Neural cell (in vitro differentiated cells): Measurements from ENCODE around the gene PTPRT.

Experiments used
- EZH2 ChIP-seq: fragments of 200-600, 300-800 bp; shearing (Covaris generic), sonication (generic); IDR thresholded peaks from 2 replicates; pipeline ENCODE4 v1.6.1; 2014; ENCODE audit warnings: antibody characterized with exemption, low read length, borderline replicate concordance, mild to moderate bottlenecking; ENCODE audit not compliant: insufficient read depth, poor library complexity, severe bottlenecking
- TF ChIP-seq, protein P1 (sequence below): fragments of 450-650 bp; IDR thresholded peaks from 2 replicates; pipeline ENCODE4 v1.5.1; 2014; ENCODE audit warnings: antibody characterized with exemption, mild to moderate bottlenecking, moderate library complexity; ENCODE audit not compliant: poor library complexity, severe bottlenecking

DNA sequence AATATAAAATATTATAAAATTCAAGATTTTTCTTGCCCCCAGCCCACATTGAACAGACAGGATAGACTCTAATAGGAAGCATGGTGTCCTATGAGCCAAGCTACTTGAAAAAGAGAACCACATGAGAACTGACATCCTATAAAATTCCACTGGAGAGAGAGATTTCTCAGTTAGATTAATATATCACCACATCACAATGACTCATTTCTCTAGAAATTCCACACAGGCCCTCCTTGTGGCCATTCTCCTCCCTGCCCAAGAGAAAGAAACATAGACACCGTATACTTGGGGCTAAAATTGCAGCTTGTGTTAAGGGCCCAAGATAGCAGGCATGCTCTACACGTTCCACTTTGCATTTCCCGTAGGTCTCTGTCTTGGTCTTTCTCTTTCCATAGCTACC lies 481.4 kb downstream of the PTPRT start:
- TF ChIP-seq, protein P1, sequence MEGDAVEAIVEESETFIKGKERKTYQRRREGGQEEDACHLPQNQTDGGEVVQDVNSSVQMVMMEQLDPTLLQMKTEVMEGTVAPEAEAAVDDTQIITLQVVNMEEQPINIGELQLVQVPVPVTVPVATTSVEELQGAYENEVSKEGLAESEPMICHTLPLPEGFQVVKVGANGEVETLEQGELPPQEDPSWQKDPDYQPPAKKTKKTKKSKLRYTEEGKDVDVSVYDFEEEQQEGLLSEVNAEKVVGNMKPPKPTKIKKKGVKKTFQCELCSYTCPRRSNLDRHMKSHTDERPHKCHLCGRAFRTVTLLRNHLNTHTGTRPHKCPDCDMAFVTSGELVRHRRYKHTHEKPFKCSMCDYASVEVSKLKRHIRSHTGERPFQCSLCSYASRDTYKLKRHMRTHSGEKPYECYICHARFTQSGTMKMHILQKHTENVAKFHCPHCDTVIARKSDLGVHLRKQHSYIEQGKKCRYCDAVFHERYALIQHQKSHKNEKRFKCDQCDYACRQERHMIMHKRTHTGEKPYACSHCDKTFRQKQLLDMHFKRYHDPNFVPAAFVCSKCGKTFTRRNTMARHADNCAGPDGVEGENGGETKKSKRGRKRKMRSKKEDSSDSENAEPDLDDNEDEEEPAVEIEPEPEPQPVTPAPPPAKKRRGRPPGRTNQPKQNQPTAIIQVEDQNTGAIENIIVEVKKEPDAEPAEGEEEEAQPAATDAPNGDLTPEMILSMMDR, result no peak
- no peak for TF ChIP-seq EZH2
